GM12865 (cell line): ENCODE data around the gene MDM4.
"Not testable (repeated sequence)": the region's sequence is repeated elsewhere in the genome, so short reads cannot be mapped to it uniquely, and the experiment has no call there.

ENCODE experiments used
- DNase-seq: peaks from one replicate; pipeline ENCODE4 v3.0.0; 2010; ENCODE audit warnings: low read depth
- H3K4me3 ChIP-seq: 2 replicates; pipeline ENCODE4 v1.5.1; 2011; ENCODE audit warnings: mild to moderate bottlenecking, low read depth, low read length, control low read depth
- TF ChIP-seq, protein P1 (sequence below): IDR thresholded peaks from 2 replicates; pipeline ENCODE4 v1.5.1; 2011; ENCODE audit warnings: low read length, control low read depth, low read depth, inconsistent platforms; ENCODE audit not compliant: insufficient read depth; ENCODE audit errors: missing control alignments

The MDM4 gene

GRCh38 chr1:204478921-204479320, 37.3 kb upstream of the MDM4 start:
- no peak overlapping the region for H3K4me3 ChIP-seq
- no peak for DNase-seq
- TF ChIP-seq, protein P1, sequence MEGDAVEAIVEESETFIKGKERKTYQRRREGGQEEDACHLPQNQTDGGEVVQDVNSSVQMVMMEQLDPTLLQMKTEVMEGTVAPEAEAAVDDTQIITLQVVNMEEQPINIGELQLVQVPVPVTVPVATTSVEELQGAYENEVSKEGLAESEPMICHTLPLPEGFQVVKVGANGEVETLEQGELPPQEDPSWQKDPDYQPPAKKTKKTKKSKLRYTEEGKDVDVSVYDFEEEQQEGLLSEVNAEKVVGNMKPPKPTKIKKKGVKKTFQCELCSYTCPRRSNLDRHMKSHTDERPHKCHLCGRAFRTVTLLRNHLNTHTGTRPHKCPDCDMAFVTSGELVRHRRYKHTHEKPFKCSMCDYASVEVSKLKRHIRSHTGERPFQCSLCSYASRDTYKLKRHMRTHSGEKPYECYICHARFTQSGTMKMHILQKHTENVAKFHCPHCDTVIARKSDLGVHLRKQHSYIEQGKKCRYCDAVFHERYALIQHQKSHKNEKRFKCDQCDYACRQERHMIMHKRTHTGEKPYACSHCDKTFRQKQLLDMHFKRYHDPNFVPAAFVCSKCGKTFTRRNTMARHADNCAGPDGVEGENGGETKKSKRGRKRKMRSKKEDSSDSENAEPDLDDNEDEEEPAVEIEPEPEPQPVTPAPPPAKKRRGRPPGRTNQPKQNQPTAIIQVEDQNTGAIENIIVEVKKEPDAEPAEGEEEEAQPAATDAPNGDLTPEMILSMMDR, result no peak

GRCh38 chr1:204479387-204480136, 36.6 kb upstream of the MDM4 start:
- TF ChIP-seq, protein P1, result no peak
- H3K4me3 ChIP-seq, result no peak overlapping the region
- DNase-seq, result no peak

DNA sequence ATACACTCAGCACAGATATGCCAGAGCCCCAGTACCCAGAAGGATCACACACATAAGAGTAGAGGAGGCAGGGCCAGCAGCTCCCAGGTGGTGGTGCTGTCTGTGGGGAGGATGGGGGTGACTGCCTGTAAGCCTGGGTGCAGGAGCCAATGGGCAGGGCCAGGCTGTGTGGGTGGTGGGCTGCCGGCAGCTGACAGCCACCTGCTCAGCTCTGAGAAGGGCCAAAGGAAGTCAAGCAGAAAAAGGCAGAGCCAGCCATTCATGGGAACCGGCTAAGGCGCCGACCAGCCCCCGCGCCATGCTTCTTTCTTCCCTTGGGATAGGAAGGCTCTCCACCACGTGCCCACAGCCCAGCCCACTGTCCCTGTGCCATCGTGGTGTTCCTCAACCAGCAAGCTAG, 35.7 kb upstream of the MDM4 start:
- TF ChIP-seq, protein P1, result peak; percentile 5
- DNase-seq, result peak; percentile 75
- H3K4me3 ChIP-seq, result no peak overlapping the region

- DNase-seq, result no peak
- TF ChIP-seq, protein P1, result no peak
- H3K4me3 ChIP-seq, result no peak overlapping the region
Measured at GRCh38 chr1:204483791-204484190, 32.4 kb upstream of the MDM4 start.

DNA sequence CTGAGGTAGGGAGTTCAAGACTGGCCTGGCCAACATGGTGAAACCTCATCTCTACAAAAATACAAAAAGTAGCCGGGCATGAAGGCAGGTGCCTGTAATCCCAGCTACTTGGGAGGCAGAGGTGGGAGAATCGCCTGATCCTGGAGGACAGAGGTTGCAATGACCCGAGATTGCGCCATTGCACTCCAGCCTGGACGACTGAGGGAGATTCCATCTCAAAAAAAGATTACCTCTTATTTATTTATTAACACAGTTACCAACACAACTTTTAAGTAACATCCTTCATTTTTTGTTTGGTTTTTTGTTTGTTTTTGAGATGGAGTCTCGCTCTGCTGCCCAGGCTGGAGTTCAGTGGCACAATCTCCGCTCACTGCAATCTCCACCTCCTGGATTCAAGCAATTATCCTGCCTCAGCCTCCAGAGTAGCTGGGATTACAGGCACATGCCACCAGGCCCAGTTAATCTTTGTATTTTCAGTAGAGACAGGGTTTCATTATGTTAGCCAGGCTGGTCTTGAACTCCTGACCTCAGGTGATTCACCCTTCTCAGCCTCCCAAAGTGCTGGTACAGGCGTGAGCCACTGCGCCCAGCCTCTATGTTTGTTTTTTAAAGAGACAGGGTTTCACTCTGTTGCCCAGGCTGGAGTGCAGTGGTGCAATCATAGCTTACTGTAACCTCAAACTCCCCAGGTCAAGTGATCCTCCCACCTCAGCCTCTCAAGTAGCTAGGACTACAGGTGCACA, 29.5 kb upstream of the MDM4 start:
- not testable (repeated sequence) for DNase-seq, H3K4me3 ChIP-seq

DNA sequence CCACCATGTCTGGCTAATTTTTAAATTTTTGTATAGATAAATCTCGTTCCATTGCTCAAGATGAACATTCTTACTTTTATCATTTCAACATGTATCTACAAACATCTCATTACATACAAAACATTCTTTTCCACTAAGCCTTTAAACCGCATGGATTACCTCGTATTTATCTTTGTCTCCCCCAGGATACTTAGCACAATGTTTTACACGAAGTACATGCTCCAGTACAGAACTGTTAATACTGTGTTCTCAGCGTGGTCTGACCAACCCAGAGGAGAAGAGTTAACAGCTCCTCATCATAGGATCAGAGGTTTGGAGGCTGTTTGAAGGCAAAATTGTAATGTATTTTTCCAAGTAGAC, 29.0 kb upstream of the MDM4 start:
- no peak for DNase-seq
- TF ChIP-seq, protein P1, result no peak
- H3K4me3 ChIP-seq, result no peak overlapping the region

DNA sequence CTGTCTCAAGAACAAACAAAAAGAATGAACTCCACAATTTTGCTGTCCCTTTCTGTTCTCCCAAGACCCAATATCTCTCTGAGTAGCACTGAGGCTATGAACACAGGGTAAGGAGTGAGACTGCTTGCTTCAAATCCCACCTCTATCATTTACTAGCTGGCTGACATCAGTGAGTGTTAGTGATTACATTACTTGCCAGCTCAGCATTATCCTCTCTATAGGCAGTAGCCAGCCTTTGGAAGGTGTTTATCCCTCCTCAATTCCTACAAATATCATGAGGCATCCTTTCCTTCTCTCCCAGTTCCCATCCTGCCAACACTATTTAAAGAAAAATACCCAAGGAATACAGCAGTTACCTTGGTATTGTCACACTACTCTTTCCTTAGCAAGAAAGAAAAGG, 24.6 kb upstream of the MDM4 start:
- TF ChIP-seq, protein P1, result no peak
- no peak overlapping the region for H3K4me3 ChIP-seq
- no peak for DNase-seq
